K562 (cell line): ENCODE measurements around the gene MRM2.

ENCODE experiments used
- SMC3 ChIP-seq: conservative IDR thresholded peaks from 2 replicates; pipeline ENCODE4 v1.6.1; 2011; ENCODE audit warnings: low read depth, low read length, improper control_type of control experiment; ENCODE audit not compliant: insufficient read depth
- USF2 ChIP-seq: sonication (generic); formaldehyde crosslinking; IDR thresholded peaks from 2 replicates; pipeline ENCODE4 v1.5.0; 2020; ENCODE audit warnings: missing genetic modification reagents

- no peak for TF ChIP-seq SMC3
- TF ChIP-seq USF2 (CRISPR knock-in tag) = no peak
These were observed 30.0 kb upstream of the MRM2 start for GRCh38 chr7:2272031-2272430.
